ENCODE data around the gene PLEKHM1. TPM values are rescaled to one million over a fixed set of nuclear protein-coding genes. Genes with fewer than 3 reads are reported as not detected.
A peak's percentile ranks its signal among the peaks of the same experiment; 100 is the strongest.

Gene PLEKHM1
- polyA plus RNA-seq, 3 donors from 2014 or later: 7.9 to 34.3 (median 13.6) TPM

DNA sequence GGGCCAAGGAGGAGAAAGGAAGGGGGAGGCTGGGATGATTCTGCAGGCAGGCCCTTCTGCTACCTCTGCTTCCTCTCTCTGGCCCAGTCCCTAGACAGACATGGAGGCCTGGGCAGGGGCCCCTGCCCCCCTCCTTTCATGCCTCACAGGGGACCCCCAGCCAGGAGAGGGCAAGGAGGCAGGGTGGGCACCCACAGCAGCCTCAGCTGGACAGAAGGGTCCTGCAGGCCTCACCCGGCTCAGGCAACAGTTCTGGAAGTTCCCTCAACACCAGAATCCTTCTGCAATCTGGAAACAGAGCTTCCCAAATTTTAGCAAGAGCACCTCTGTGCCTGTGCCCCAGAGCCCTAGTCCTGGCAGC is 66.6 kb downstream of the PLEKHM1 start:
- DNase-seq: no peak
- Mint-ChIP-seq H3K9me3 (no peaks in the 10 kb centered on the region), H3K27me3 (ENCODE audit: low read depth in 3 of 3) (peaks cover 2 to 7% (median 3%) of the 10 kb centered on the region in 3 donors), H3K36me3 (peaks cover 0 to 9% (median 8%) of the 10 kb centered on the region in 3 donors), H3K4me1 (peaks cover 12 to 13% of the 10 kb centered on the region in 2 donors), H3K4me3 (no peak overlapping the region), H3K27ac (peak overlapping the region in 1 of 6 donors; percentile 14)

DNA sequence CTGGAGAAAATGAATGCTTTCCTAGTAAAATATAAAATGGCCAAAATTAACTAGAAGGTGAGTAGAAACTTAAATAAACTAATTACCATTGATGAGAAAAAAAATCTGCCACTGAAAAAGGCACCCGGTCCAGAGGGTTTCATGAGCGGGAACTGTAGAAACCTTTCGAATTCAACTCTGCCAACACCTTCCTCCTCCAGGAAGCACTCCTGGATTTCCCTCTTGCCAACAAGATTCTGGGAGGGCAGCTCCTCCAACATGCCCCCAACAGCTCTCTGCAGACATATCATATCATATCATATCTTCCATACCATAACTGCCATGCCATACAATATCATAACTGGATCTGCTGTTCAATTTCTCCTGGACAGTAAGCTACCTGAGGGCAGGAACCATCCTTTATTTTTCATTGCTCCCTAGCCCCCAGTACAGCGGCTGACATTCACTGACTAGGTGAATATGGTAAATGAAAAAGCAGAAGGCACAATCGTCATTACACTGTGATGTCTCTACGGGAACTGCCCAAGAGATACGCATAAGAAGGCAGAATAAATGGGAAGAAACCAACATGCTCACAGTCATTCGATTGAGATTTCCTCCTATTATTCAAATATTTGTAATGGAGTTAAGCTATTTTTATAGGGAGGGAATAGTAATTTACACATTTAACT is 67.1 kb downstream of the PLEKHM1 start:
- DNase-seq: no peak
- Mint-ChIP-seq H3K9me3 (no peaks in the 10 kb centered on the region), H3K27ac (peak overlapping the region in 1 of 6 donors; percentile 14), H3K4me1 (peaks cover 6 to 8% of the 10 kb centered on the region in 2 donors), H3K36me3 (peaks cover 0 to 9% (median 8%) of the 10 kb centered on the region in 3 donors), H3K4me3 (no peak overlapping the region), H3K27me3 (ENCODE audit: low read depth in 3 of 3) (peaks cover 0 to 5% (median 2%) of the 10 kb centered on the region in 3 donors)

DNA sequence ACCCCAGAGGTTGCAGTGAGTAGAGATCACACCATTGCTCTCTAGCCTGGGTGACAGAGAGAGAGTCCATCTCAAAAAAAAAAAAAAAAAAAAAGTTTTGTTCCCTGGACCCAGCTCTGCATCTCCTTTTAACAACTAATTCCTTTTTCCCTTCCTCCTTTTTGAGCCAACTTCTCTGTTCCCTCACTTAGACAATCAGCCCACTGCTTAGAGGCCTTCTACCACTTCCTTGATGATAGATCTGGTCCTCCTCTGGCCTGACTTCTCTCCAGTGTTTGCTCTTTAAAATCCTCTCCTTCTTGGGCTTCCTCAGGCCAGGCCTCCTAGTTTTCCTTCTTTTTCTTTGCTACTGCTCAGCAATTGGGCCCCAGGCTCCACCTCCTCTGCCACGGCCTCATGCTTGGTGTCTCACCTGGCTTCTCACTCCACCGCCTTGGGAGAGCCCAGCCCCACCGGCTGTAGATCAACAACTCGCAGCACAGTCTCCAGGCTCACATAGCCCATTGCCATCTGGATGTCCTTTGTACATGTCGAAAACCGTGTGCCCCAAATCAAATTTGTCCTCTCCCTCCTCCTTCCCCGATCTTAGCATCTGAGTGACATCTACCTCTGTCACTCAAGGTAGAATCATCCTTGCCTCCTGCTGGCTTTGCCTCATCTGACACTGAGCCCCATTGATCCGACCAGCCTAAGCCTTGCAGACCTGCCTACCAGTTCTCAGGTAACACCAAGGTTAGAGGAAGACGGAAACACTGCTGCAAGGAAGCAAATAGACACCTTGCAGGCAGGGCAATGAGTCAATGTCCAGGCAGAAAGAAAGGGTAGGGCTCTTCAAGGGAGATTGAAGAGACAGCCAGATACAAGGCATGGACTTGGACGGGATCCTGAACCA is 75.3 kb downstream of the PLEKHM1 start:
- H3K4me1 Mint-ChIP-seq: peaks cover 35 to 42% of the 10 kb centered on the region in 2 donors
- H3K27ac Mint-ChIP-seq: peak overlapping the region in 4 of 6 donors; percentile 17 to 83 (median 58)
- H3K36me3 Mint-ChIP-seq: peaks cover 0 to 10% (median 8%) of the 10 kb centered on the region in 3 donors
- H3K27me3 Mint-ChIP-seq (ENCODE audit: low read depth in 3 of 3): peaks cover 0 to 8% (median 0%) of the 10 kb centered on the region in 3 donors
- H3K4me3 Mint-ChIP-seq: peak overlapping the region in 1 of 5 donors; percentile 19
- no peak for DNase-seq
- no peaks in the 10 kb centered on the region for H3K9me3 Mint-ChIP-seq

DNA sequence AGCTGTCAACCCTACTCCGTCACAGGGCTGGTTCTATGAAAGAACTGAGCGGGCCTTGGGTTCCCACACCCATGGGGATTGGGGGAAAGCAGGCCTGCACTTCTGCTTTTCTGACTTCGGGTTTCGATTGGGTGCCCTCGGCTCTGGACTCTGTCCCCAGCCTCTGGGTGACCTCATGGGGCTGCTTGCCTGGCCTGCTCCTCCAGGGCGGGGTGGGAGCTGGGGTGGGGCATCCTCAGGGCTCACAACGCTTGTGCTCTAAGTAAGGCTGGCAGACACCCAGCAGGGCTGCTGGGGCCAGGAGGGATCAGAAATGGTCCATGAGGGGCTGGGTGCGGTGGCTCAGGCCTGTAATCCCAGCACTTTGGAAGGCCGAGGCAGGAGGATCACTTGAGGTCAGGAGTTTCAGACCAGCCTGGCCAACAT is 77.0 kb downstream of the PLEKHM1 start:
- H3K27ac Mint-ChIP-seq: peak overlapping the region in 1 of 6 donors; percentile 70
- H3K4me1 Mint-ChIP-seq: peaks cover 52 to 58% of the 10 kb centered on the region in 2 donors
- peaks cover 0 to 8% (median 3%) of the 10 kb centered on the region in 3 donors for H3K27me3 Mint-ChIP-seq (ENCODE audit: low read depth in 3 of 3)
- no peak for DNase-seq
- peaks cover 0 to 8% (median 5%) of the 10 kb centered on the region in 3 donors for H3K36me3 Mint-ChIP-seq
- H3K9me3 Mint-ChIP-seq: no peaks in the 10 kb centered on the region
- no peak overlapping the region for H3K4me3 Mint-ChIP-seq

DNA sequence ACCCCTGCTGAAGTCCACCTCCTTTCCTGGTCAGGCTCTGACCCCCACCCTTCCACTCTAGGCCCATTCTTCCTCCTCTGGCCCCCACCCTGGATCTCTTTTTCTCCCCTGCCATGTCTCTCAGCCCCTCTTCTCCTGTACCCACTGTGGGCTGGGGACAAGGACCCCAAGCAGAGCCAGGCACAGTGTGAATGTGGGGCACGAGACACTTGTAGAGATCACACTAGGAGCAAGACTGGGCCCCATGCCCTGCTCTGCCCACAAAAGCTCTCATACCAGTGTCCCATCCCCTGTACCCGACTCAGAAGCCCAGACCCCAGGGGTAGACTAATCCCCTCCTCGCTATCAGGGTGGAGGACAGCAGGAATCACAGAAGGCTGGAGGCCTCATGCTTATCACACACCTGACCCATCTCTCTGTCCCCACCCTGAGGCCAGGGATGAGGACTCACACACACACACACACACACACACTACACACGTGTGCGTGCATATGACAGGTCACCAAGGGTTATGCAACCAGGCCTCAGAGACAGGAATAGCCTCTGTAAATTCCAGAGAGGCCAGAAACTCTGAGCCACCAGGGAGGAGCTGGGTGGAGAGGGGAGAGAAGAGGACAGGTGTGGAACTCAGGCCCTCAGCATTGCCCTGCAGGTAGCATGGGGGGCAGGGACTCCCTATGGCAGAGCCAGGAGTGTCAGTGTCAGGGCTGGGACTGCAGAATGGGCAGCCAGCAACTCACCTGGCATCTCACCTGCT is 79.0 kb downstream of the PLEKHM1 start:
- DNase-seq: no peak
- H3K9me3 Mint-ChIP-seq: no peaks in the 10 kb centered on the region
- peak overlapping the region; percentile 97 to 100 (median 98) for H3K27ac Mint-ChIP-seq
- peaks cover 2 to 8% (median 3%) of the 10 kb centered on the region in 3 donors for H3K27me3 Mint-ChIP-seq (ENCODE audit: low read depth in 3 of 3)
- H3K4me3 Mint-ChIP-seq: peak overlapping the region; percentile 99 to 100 (median 100)
- H3K36me3 Mint-ChIP-seq: peaks cover 0 to 12% (median 8%) of the 10 kb centered on the region in 3 donors
- H3K4me1 Mint-ChIP-seq: peaks cover 71 to 77% of the 10 kb centered on the region in 2 donors

DNA sequence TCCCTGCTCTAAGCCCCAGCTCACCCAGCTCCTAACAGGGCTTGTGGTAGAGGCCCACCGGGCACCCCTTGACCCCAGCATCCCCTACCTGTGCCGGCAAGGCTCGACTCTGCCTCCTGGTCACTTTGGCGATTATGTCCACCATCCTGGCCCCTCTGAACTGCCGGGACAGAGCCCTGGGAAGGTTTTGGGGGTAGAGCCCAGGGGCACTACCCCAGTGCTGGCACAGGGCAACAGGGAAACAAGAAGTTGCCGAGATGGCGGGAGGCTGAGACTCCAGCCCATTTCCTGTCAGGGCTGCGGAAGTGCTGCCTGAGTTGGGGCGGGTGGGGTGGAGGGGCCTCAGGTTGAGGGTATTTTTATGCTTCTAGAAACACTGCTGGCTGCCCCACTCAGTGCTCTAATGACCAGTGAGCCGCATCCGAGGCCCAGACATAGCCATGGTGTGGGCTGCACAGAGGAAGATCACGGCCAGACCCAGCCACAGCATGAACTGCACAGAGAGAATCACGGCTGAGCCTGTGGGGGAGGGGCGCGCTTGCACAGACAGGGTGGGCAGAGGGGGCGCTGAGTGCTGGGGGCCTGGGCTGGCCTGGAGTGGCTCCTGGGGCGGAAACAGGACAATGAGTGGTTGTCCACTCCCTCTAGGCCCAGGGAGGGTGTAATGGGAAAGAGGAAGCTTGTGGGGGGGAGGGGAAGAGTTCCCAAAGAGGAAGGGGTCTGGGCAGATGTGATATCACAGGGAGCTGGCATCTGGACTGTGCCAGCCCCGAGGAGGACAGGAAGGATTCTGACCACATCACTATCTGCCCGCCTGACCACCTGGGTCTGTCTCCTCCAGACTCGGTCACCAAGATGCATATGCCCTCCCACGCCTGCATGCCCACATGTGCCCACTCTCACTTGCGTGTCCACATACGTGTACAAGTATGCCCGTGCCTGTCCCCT is 80.1 kb downstream of the PLEKHM1 start:
- H3K36me3 Mint-ChIP-seq: peaks cover 3 to 13% (median 13%) of the 10 kb centered on the region in 3 donors
- peaks cover 2 to 8% (median 3%) of the 10 kb centered on the region in 3 donors for H3K27me3 Mint-ChIP-seq (ENCODE audit: low read depth in 3 of 3)
- no peaks in the 10 kb centered on the region for H3K9me3 Mint-ChIP-seq
- peaks cover 76 to 81% of the 10 kb centered on the region in 2 donors for H3K4me1 Mint-ChIP-seq
- H3K4me3 Mint-ChIP-seq: peak overlapping the region; percentile 99 to 100 (median 100)
- H3K27ac Mint-ChIP-seq: peak overlapping the region; percentile 97 to 100 (median 98)
- peak; percentile 60 to 62 (median 62) for DNase-seq

DNA sequence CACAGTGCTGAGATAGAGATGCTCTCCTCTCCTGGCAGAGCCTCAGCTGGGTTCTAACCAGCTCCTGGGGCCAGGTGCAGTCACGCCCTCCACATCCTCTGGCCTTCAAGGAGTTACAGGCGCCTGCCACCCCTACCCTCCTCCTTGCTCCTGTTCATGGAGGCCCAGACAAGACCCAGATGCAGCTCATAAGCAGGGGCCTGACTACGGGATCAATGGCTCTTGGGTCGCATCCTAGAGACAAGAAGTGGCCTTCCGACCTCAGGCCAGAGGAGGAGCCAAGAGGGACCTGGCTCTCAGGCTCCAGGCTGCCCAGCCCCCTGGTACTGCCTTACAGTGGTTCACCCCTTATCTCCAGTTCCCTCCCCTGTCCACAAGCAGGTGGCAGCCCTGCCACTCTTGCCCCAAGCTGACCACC is 80.9 kb downstream of the PLEKHM1 start:
- H3K4me1 Mint-ChIP-seq: peaks cover 73 to 74% of the 10 kb centered on the region in 2 donors
- H3K27me3 Mint-ChIP-seq (ENCODE audit: low read depth in 3 of 3): peaks cover 2 to 8% (median 3%) of the 10 kb centered on the region in 3 donors
- peaks cover 3 to 9% (median 7%) of the 10 kb centered on the region in 3 donors for H3K36me3 Mint-ChIP-seq
- no peaks in the 10 kb centered on the region for H3K9me3 Mint-ChIP-seq
- H3K27ac Mint-ChIP-seq: peak overlapping the region; percentile 97 to 100 (median 98)
- DNase-seq: no peak
- H3K4me3 Mint-ChIP-seq: peak overlapping the region; percentile 99 to 100 (median 100)

DNA sequence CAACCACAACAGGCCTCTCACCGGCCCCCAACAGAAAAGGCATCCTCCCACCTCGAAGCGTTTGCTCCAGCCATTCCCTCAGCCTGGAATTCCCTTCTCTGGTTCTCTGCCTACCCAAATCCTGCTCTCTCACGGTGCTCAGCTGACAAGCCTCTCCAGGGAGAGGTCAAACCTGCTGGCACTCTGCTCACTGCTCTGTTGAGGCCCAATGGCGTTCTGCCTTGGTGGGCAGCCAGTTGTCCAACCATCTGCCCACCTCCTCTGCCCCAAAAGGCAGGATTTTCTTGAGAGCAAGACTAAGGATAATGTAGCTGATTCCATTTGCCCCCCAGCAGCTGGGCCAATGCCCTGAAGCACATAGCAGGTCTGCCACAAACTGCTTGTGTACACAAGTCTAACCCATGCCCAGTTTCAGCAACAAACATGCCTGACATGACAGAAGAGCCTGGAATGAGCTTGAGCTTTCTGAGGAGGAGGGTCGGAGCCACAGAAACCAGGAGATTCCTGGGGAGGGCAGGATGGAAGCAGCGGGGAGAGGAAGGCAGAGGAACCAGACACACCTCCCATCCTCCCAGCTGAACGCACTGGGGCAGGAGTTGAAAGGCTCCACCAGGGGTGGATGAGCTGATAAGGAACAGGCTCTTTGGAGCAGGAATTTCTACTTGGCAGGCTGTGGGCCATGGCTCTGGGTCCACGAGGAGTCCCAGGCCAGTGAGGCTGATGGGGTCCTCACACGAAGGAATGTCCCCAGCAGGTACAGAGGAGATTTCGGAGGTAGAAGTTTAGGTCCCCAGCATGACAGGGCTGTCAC is 81.7 kb downstream of the PLEKHM1 start:
- Mint-ChIP-seq H3K4me1 (peaks cover 73 to 74% of the 10 kb centered on the region in 2 donors), H3K27ac (peak overlapping the region; percentile 97 to 100 (median 98)), H3K9me3 (no peaks in the 10 kb centered on the region), H3K4me3 (peak overlapping the region; percentile 99 to 100 (median 100)), H3K36me3 (peaks cover 3 to 14% (median 7%) of the 10 kb centered on the region in 3 donors), H3K27me3 (ENCODE audit: low read depth in 3 of 3) (peaks cover 2 to 8% (median 3%) of the 10 kb centered on the region in 3 donors)
- DNase-seq: no peak

DNA sequence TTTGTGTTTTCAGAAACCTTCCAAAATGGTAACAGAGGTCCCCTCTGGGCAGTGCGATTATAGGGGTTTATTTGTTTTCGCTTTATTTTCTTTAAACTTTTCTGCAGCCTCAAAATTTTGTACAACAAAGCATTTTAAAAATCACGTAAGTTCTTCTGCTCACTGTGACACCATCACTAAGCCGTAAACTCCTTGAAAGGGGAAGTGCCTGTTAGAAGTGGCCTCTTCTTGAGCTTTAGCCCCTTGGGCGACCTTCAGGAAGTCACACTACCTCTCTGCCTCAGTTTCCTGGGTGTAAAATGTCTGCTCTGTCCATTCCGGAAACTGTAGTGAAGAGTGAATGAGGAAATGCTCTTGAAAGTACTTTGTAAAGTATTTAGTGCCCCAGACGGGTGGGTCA is 84.4 kb downstream of the PLEKHM1 start:
- Mint-ChIP-seq H3K27me3 (ENCODE audit: low read depth in 3 of 3) (peaks cover 2 to 6% (median 3%) of the 10 kb centered on the region in 3 donors), H3K9me3 (no peaks in the 10 kb centered on the region), H3K4me3 (no peak overlapping the region), H3K36me3 (peaks cover 10 to 25% (median 13%) of the 10 kb centered on the region in 3 donors), H3K27ac (peak overlapping the region in 5 of 6 donors; percentile 55 to 84 (median 65)), H3K4me1 (peaks cover 50 to 56% of the 10 kb centered on the region in 2 donors)
- no peak for DNase-seq

DNA sequence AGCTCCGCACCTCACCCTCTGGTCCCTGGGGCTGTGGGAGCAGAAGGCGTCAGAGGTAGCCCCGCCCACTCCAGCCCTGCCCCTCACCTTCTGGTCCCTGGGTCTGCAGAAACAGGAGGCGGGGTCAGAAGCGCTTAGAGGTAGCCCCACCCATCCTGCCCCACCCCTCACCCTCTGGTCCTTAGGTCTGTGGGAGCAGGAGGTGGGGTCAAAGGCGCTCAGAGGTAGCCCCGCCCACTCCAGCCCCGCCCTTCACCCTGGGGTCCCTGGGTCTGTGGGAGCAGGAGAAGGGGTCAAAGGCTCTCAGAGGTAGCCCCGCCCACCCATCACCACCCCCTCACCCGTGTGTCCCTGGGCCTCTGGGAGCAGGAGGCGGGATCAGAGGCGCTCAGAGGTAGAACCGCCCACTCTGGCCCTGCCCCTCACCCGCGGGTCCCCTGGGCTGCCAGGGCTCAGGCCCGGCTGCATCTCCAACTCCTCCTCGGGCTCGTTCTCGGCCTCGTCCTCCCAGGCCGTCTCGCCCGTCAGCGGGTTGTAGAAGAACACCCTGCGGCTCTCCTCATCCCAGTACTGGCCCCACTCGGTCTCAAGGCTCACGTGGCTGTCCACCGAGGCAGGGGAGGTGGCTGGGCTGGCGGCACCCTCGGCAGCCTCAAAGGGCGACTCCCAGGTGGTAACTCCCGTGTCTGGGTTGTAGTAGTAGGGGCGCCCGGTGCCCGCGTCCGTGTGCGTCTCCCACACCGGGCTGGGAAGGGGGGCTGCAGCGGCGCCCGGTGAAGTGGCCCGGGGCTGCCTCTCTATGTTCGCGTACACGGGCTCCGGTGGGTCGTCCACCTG is 85.1 kb downstream of the PLEKHM1 start:
- no peak for DNase-seq
- Mint-ChIP-seq H3K36me3 (peaks cover 10 to 30% (median 13%) of the 10 kb centered on the region in 3 donors), H3K27me3 (ENCODE audit: low read depth in 3 of 3) (peaks cover 2 to 3% (median 2%) of the 10 kb centered on the region in 3 donors), H3K4me3 (no peak overlapping the region), H3K9me3 (no peaks in the 10 kb centered on the region), H3K27ac (peak overlapping the region in 2 of 6 donors; percentile 65 to 84), H3K4me1 (peaks cover 44 to 52% of the 10 kb centered on the region in 2 donors)

DNA sequence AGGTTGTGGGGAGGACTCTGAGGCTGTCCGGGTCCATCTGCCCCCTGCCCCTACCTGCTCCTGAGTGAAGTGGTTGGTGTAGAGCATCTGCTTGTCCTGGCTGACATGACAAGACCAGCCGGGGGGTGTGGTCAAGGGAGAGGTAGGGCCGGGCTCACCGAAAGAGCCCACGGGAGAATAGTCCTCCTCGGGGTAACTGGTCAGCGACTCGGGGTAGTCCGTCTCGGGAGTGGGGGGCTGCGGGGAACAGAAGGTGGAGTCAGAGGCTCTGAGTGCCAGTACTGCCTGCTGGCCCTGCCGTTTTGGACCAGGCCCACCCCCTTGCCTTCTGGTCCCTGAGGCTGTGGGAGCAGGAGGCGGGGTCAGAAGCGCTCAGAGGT is 85.7 kb downstream of the PLEKHM1 start:
- Mint-ChIP-seq H3K9me3 (no peaks in the 10 kb centered on the region), H3K27ac (peak overlapping the region in 3 of 6 donors; percentile 27 to 62 (median 55)), H3K36me3 (peaks cover 12 to 30% (median 13%) of the 10 kb centered on the region in 3 donors), H3K27me3 (ENCODE audit: low read depth in 3 of 3) (peaks cover 0 to 2% (median 2%) of the 10 kb centered on the region in 3 donors), H3K4me1 (peaks cover 38 to 46% of the 10 kb centered on the region in 2 donors), H3K4me3 (no peak overlapping the region)
- no peak for DNase-seq
